ENCODE measurements around the gene CCDC50.

CCDC50 gene

DNA sequence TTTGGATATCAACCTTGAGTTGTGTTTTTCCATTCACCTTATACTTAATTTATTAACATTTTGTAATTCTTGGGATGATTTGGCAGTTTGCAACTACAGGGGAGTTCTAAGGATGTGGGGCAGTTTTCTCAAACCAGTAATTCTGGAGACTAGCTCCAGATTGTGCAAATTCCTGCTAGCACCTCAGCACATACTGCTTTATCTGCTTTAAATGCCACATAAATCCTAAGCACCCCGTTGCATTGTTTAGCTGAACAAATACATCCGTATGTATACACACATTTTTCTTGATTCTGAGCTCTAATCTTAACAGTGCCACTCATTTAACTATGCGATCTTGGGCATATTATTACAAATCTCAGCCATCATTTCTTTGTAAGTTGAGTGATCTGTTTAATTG lies 18.0 kb downstream of the CCDC50 start:
- DNase-seq (ENCODE audit: low spot score) = no peak

DNA sequence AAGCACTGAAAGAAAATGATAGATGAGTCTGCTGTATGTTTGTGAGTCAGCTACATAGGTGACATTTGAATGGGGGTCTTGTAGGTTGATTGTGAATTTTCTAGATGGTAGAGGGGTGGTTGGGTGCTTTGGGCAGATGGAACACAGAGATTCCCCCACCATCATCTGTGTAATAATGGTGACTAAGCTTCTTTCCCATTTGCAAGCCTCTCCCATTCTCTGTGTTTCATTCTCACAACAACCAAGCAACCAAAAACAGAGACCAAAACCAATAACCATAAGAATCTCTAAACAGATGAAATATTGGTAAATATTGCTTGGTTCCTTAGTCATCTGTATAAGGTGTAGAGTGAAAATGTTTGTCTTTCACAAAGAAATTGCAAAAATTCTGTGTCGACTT lies 18.9 kb downstream of the CCDC50 start:
- no peak for DNase-seq (ENCODE audit: low spot score)

DNA sequence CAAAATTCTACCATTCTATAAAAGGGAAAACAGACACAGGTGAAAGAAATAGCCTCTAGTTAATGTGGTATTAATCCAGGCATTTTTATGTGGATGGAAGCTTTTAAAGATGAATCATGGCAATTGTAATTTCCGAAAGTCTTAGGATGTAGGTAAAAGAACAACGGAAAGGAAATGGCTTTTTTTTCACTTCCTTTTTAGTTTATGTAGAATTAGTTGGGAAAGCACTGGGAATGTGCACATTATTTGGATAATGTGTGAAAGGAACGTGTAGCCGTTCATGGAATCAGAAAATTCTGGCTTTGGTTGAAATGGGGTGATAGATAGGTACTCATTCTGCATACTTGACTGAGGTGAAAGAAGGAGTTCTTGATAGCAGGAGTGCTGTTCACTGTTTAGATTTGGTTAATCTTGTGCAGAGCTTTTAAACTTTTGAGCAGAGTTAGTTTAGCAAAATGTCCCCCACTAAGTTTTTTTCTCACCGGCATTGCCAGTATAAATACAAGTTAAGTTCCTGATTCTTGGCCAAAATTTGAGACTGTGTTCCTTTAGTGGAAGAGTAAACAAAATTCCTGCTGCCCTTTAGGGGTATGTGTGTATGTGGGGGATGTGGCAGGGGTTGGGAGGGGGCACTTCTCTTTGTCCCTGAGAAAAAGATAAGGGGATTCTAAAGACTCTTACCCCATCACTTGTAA lies 21.3 kb downstream of the CCDC50 start:
- DNase-seq (ENCODE audit: low spot score) = no peak

DNA sequence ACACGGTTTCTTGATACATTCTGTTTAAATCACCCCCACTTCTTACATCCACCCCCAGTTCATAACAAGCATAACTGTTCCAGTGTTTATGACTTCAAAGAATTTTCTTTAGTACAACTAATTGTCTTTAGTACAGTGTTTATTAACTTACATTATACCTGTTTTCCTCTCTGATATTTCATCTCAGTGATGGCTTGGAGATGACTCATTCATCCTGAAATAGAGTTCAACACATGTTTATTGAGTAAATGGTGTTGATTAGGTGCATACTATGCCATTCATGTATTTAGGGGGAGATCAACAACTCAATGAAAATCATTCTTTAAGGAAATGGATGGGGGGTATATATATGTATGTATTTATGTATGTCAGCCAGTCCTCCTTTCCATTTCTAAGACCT lies 22.8 kb downstream of the CCDC50 start:
- no peak for DNase-seq (ENCODE audit: low spot score)

DNA sequence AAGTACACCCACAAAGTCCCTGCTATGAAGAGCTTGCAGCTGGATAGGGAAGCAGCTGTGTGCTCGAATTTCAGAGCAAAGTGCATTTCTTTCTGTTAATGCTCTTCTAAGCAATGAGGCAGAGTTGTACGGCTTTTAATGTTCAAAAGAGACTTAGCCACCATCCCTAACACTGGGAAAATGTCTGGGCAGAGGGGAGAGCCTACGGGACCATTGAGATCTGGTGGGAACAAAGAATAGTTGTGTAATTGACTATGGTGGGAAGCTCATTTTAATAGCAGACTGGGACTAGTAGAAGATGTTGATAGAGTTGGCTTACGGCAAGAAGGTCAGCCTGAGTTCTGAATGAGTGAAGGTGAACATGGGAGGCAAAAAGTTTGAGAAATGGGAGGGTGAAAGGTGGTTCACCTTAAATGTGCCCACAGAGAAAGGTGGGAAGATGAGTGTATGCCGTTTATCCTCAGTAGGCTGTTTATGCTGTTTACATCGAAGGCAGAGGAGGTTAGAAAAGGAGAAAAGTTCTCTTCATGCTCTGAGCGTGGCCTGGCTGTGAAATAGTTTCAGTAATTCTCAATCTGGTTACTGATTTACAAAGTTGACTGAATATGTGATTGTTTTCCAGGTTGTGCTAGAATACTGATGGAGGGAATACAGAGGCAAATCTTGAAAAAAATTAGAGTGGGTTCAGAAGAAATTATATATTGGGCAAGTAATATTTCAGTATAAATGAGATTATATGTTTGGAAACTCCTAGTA lies 24.0 kb downstream of the CCDC50 start:
- no peak for DNase-seq (ENCODE audit: low spot score)

DNA sequence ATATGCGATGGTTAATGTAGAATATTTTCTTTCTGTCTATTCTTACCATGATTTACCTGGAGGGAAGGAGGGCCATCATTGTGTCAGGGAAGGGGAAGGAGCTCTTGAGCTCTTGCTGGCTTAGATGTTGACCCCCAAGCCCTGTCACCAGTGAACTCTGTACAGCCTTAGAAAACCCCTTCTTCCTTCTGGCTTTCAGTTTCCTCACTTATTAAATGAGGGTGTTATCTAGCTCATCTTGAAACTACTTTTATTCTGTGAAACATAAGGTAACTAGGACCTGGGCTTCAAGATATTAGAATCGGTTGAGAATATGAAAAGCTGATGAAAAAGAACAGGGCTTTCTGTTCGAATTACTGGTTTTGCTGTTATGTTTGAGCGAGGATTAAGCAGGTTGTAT lies 26.2 kb downstream of the CCDC50 start:
- no peak for DNase-seq (ENCODE audit: low spot score)

DNA sequence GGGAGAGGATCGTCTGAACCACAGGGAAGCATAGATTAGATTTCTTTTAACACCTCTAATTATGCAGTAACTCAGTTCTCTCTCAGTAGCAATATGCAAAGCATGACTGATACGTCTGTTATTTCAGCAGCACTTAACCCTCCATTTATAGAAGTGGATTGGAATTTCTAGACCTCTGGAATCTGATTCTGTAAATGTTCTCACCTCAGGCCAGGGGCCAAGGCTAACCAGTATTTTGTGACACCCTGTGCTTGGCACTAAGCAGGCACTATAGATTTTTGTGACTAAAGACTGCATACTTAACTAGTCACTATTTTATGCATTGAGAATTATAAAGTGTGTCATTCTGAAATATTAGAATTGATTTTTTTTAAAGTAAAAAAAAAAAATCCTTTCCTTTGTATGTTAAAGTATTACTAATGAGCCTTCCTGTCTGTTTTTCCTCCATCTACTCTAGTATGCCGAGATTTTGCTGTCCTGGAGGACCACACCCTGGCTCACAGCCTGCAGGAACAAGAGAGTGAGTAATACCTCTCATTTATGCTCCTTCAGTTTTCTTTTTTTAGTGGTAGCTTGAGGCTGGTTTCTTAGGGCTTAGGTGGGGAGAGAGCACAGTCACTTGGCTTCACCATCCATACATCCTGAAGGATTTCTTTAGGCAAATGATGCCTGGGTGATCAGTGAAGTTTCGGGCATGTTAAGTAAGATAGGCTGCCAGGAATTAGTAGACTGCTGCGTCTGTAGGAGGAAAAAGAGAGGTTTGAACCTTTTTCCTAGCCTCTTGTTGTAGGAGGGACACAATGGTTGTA lies 27.6 kb downstream of the CCDC50 start:
- no peak for DNase-seq (ENCODE audit: low spot score)

DNA sequence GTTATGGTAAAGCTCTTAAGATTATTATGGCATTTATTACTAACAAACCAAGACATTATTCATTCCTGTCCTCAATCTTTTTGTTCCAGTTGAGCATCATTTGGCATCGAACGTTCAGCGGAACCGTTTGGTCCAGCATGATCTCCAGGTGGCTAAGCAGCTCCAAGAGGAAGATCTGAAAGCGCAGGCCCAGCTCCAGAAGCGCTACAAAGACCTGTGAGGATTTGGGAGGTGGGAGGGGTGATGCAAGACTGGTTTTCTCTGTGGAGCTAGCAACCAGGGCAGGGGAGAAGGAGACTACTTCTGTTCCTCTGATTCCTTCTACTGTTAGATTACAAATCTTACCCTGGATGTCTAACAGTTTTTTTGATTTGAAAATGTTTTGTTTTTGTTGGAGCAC lies 28.7 kb downstream of the CCDC50 start:
- DNase-seq (ENCODE audit: low spot score) = no peak

DNA sequence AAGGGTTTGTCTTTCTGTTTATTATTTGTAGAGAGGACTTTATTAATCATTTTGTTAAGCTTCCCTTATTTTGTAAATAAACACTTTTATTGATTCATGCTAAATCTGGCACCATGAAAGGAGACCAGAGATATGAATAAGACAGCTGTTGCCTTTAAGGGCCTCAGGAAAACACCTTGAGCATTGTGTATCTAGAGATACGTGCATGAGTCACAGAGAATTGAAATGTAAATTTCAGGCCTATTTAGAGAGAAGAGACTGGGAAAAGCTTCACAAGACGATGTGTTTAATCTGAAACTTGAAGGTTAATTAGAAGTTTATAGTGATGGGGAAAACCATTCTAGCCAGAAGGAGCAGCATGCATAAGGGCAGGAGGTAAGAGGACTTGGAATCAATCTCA lies 29.7 kb downstream of the CCDC50 start:
- no peak for DNase-seq (ENCODE audit: low spot score)

DNA sequence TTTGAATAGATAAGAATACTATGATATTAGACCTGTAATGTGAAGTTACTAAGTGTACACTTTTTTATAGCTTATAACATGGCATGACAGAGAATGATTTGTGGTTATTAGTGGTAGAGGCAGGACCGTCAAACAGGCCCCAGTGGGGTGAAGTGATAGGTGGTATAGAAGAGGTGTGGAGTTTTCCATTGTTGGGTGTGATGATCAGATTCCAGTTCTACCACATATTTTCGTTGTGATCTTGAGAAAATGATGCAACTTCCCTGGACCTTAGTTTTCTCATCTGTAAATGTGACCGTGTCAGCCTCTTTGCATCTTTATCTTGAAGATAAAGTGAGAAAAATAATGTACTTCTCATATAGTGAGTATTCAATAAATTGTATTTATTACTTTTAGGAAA lies 31.4 kb downstream of the CCDC50 start:
- DNase-seq (ENCODE audit: low spot score) = no peak

DNA sequence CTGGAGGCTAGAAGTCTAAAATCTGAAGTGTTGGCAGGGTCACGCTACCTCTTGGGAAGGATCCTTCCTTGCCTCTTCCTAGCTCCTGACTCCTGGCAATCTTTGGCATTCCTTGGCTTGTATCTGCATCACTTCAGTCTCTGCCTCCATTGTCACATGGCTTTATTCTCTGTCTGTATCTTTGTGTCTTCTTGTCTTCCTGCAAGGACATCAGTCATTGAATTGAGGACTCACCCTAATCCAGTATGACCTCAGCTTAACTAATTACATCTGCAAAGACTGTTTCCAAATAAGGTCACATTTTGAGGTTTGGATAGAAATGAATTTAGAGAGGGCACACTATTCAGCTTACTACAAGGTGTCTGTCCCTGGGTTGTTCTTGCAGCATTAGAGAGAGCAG lies 32.3 kb downstream of the CCDC50 start:
- no peak for DNase-seq (ENCODE audit: low spot score)

DNA sequence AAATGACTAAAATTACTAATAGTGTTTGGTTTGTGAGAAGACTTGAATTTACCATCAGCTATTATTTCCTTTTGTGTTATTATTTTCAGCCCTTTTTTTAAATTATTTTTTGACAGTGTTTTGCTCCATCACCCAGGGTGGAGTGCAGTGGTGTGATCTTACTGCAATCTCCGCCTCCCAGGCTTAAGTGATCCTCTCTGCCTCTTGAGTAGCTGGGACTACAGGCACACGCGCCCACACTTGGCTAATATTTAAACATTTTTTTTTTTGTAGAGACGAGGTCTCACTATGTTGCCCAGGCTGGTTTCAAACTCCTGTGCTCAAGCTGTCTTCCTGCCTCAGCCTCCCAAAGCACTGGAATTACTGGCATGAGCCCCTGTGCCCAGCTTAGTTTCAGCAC lies 32.8 kb downstream of the CCDC50 start:
- no peak for DNase-seq (ENCODE audit: low spot score)

DNA sequence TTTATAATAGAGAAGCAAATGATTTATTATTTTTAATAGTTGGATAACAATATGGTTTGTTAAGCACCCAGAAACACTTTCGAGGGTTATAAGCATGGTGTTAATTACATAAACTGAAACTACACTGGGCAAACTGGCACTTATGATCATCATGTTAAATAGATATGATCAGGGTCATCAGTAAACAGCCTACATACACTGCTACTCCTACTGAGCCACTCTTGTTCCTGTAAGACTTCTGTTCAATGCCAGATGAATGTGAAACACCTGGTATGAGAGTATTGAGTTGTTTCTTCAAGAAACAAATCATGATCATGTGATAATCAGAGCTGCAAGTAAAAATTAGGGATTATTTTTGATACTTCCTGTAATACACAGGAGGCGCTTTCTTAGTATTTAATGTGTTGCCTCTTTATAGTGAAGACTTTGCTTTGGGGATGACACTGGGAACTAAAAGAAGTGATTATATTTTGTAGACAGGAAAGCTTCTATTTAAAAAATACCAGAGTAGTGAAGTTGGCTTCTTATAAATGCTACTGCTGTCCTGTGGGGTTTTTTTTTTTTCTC lies 33.4 kb downstream of the CCDC50 start:
- no peak for DNase-seq (ENCODE audit: low spot score)

DNA sequence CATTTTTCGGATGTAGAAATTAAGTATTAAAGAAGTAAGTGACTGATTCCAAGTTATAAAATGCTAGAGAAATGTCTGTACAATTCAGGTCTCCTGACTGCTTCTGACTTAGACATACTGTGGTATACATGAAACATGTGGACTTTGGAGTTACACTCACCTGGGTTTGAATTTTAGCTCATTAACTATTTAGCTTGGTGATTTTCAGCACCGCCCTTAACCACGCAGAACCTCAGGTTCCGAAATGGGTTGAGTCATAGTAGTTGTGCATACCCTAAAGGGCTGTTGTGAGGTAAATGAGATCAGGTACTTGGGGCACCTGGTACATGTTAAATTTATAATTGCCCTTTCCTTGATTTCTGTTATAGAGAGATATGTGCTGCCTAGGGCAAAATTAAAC lies 34.0 kb downstream of the CCDC50 start:
- DNase-seq (ENCODE audit: low spot score) = no peak

DNA sequence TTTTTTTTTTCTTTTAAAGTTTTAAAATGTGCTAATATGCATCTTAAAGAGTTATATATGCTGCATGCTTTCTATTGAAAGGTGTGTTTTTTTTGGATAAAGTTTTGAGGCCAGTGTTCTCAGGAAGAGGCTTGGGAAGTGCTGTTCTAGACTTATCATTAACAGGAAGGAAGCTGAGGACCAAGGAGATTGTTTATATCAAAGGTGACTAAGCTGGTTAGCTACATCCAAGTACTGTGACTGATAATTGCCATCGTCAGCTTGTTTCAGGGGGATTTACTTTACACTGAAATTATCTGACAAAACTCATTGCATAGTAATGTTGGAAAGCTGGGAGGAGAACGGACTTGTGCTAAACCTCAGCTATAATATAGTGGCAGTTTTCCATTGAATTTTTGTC lies 37.5 kb downstream of the CCDC50 start:
- no peak for DNase-seq (ENCODE audit: low spot score)

DNA sequence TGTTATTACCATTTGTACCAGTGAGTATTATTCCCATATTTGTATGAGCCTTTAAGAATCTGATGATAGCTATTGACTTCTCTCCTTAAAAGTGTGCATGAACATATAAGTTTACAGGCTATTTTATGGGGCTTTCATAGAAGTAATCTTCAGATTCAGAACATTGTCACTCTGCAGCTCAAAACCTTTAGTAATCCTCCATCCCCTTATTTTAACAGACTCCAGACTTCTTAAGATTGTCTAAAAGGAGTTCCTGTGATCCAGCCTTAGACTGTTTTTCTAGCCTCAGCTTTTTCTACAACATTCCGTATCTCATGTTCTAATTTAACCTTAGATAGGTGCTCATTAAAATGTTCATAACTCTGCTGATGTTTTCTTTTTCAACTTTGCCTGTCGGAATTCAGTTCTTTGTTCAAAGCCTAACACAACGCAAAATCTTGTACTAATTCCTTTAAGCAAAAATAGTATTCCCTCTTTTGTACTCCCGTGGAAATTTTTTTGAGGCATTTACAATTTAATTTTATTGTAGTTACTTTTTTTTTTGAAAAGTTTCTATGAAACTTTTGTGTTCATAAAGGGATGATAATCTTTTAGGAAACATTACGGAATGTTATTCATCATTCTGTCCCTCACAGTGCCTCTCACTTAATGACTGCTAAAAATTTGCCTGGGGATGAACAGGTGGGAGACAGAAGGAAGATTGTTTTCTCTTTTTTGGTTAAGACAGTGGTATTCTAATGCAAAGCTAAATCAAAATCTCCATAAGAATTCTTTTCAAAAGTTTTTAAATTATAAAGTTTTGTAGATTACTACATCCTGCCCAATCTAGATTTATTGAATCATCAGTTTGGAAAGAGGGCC lies 39.8 kb downstream of the CCDC50 start:
- DNase-seq (ENCODE audit: low spot score) = no peak

DNA sequence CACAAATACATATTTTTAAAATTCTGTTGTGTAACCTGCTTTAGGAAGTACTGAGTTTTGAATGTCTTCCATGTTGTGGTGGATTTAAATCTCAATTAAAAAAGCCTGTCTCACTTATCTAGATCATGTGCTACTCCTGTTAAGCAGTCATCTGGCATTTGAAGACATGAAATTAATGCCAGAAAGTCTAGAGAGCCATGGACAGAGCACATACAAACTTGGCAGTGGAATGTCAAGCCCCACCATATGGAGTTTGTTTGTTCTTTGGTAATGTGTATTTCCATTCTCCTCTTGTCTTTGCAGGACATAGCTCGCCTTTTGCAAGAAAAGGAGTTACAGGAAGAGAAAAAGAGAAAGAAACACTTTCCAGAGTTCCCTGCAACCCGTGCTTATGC lies 40.4 kb downstream of the CCDC50 start:
- no peak for DNase-seq (ENCODE audit: low spot score)

DNA sequence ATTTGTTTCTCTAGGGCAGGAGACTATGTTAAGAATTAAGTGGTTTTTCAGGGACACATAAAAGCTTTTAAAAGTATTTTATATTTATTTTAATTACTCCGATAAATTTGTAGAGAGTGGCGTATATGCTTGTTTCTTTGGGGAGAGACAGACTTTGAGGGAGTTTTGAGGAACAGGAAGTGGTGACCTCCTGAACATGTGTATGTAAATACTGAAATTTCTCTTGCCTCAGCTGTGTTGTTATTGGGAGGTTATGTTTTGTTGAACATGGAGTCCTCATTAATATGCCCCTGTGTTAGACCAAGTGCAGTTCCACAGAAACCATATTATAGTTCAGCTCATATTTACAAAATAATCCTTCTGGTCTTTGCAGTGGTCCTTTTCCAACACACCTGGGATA lies 42.9 kb downstream of the CCDC50 start:
- DNase-seq (ENCODE audit: low spot score) = no peak

DNA sequence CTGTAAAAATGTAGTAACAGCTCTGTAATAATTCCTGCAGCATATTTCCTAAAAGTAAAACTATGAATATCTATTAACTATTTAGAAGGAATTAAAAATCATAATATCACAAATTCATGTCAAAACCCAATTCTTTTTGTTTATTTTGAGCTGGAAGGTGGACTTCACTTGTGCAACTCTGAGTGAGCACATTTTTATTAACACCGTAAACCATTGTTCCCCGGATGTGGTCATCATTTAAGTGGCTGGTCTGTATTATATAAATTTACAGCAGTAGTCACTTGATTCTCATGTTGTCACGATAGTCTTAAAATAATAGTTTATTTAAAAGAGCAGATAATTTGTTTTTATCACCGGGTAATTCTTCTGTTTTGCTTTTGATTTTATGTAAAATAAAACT lies 44.1 kb downstream of the CCDC50 start:
- no peak for DNase-seq (ENCODE audit: low spot score)

DNA sequence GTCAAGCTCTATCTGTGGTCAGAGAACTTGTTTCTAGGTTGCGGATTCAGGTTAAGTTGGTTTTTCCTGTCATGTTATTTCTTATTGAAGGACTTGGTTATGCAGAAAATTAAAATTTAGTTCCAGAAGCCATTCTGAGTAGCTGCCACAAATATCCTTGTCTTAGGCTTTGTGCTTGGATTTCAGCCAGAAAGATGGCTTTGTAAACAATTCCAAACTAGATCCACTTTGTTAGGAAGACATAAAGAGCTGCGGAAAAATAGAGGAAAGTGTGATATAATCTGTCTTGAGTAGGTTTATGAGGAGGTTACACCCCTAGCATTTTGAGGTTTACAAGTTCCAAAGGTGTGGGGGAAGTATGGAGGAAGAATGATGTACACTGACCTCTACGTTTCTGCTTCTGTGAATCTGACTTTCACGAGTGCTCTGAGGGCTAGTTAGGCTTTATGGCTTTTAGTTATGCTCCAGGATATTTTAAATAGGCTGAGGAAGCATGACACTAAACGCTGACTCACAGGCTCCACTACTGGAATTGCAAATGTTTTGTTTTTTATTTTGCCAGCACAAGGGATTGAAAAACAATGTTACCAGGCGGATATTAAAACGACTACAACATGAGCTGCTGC lies 47.4 kb downstream of the CCDC50 start:
- no peak for DNase-seq (ENCODE audit: low spot score)

All from SK-N-DZ (cell line).